Measurements from ENCODE around the gene ATP11A. TPM values are rescaled to one million over a fixed set of nuclear protein-coding genes. Genes with fewer than 3 reads are reported as not detected.

Gene ATP11A
- total RNA-seq, 1 donor from 2014 or later = 109 TPM

DNA sequence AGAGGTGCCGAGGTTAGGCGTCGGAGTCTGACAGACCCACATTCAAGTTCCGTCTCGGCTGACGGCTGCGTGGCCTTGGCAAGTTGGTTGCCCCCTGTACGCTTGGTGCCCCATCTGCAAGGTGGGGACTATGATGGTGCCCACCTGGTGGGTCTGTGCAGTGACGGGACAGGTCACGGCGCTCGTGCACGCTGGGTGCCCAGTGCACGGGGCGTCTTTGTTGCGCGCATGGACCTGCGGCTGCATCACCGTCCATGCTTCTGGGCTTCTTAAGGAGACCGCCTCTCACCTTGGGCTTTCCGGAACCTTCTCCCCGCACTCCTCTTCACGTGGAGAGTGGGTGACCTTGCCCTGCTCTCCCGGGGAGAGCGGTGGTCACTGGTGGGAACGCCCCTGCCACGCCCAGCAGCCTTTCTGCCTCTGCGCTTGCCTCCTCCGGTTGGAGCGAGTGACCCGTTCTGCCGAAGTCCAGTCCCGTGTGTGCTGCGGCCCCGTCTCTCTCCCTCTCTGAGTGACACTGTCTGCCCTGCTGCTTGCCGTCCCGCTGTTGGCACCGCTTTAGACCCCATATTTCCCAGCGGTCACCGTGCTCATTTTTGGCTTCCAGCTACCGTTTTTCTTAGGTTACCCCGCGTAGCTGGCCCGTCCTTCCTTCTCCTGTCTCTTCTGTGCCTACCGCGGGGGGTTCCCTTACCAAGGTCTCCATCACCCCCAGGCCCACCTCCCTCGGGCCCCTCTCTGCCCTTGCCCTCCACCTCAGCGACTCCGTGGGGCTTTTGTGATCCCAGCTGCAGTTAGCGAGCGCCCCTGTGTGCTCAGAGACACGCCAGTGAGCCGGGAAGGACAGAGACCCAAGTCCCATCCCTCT, 6.4 kb downstream of the ATP11A start:
- peaks cover 2% of the 10 kb centered on the region for H3K36me3 Mint-ChIP-seq (ENCODE audit: insufficient read depth)
- no peak for DNase-seq (ENCODE audit: low spot score, unreplicated experiment)
- no peak overlapping the region for H3K4me3 Mint-ChIP-seq (ENCODE audit: low read depth)
- H3K4me1 Mint-ChIP-seq (ENCODE audit: low read depth) = peaks cover 45% of the 10 kb centered on the region
- no peak for TF ChIP-seq CTCF (IDR thresholded peaks at IDR 0.05; ENCODE audit: unreplicated experiment)
- no peaks in the 10 kb centered on the region for H3K9me3 Mint-ChIP-seq (ENCODE audit: low read depth)
- H3K27ac Mint-ChIP-seq = no peak overlapping the region
- H3K27me3 Mint-ChIP-seq = no peaks in the 10 kb centered on the region

- H3K36me3 Mint-ChIP-seq (ENCODE audit: insufficient read depth) = peaks cover 2% of the 10 kb centered on the region
- H3K4me1 Mint-ChIP-seq (ENCODE audit: low read depth) = peaks cover 38% of the 10 kb centered on the region
- no peak overlapping the region for H3K4me3 Mint-ChIP-seq (ENCODE audit: low read depth)
- H3K9me3 Mint-ChIP-seq (ENCODE audit: low read depth) = no peaks in the 10 kb centered on the region
- H3K27me3 Mint-ChIP-seq = no peaks in the 10 kb centered on the region
- TF ChIP-seq CTCF (IDR thresholded peaks at IDR 0.05; ENCODE audit: unreplicated experiment) = no peak
- H3K27ac Mint-ChIP-seq = no peak overlapping the region
- no peak for DNase-seq (ENCODE audit: low spot score, unreplicated experiment)
These were observed 7.1 kb downstream of the ATP11A start for GRCh38 chr13:112696869-112697465.

DNA sequence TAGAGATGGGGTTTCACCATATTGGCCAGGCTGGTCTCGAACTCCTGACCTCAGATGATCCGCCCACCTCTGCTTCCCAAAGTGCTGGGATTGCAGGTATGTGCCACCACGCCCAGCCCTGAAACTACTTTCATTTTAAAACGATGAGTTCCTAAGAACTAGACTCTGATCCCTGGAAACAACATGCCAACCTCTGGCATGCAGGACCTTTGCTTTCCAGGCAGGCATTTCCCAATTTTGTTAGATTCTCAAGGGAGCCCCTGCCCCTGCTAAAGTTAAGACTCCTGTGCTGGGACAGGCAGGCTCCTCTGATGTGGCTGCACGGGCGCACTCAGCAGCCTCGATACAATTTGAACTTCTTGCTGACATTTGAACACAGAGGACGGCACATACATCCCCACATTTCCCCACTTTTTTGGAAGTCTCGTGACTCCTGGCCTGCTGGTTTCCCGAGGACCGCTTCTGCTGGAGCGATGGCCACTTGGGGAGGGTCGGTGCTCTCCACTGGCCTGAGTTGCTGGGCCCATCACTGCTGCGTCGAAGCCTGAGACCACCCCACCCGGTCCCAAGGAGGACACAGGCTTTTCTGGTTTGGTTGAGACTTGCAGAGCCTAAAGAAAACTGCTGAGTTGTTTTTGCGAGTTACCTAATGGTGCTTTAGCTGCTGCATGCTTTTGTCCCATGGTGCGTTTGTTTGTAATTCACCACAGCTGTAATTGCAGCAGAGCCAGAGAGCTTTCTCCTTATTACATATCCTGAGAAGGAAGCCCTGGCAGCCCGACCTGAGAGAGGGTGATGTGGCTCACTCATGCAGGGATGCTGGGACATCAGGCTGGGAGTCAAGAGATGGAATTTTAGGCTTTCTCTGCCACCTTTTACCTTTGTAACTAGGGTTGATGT, 8.2 kb downstream of the ATP11A start:
- no peak overlapping the region for H3K4me3 Mint-ChIP-seq (ENCODE audit: low read depth)
- no peaks in the 10 kb centered on the region for H3K27me3 Mint-ChIP-seq
- H3K4me1 Mint-ChIP-seq (ENCODE audit: low read depth) = peaks cover 33% of the 10 kb centered on the region
- DNase-seq (ENCODE audit: low spot score, unreplicated experiment) = no peak
- no peak for TF ChIP-seq CTCF (IDR thresholded peaks at IDR 0.05; ENCODE audit: unreplicated experiment)
- H3K27ac Mint-ChIP-seq = peak overlapping the region; percentile 80
- H3K9me3 Mint-ChIP-seq (ENCODE audit: low read depth) = no peaks in the 10 kb centered on the region
- peaks cover 5% of the 10 kb centered on the region for H3K36me3 Mint-ChIP-seq (ENCODE audit: insufficient read depth)

DNA sequence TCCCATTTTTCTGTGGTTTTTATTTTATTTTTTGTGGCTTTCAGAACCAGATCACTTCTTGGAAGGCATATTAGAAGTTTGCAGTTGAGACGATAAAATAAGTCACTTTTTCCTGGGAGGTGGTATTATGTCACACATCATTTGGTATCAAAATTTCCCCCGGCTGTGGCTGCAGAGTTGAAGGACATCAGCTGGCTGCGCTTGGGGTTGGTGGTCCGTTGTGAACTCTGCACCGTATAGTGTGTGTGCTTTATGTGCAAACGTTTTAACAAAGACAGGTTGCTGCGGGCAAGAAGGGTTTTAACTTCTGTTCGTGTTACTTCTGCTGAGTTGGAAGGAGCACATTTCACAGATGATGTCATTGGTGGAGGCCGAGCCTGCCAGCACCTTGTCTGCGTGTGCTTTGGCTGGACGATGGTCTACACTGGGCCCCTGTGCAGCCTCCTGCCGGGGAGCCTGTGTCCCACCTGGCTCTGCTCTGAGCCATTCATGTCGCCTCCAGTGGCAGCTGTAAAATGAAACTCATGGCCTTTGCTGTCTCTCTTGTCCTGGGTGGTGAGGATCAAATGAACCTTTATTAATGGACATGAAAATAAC, 9.6 kb downstream of the ATP11A start:
- TF ChIP-seq CTCF (IDR thresholded peaks at IDR 0.05; ENCODE audit: unreplicated experiment) = no peak
- H3K9me3 Mint-ChIP-seq (ENCODE audit: low read depth) = no peaks in the 10 kb centered on the region
- H3K4me1 Mint-ChIP-seq (ENCODE audit: low read depth) = peaks cover 38% of the 10 kb centered on the region
- no peak for DNase-seq (ENCODE audit: low spot score, unreplicated experiment)
- H3K36me3 Mint-ChIP-seq (ENCODE audit: insufficient read depth) = peaks cover 12% of the 10 kb centered on the region
- H3K27ac Mint-ChIP-seq = peak overlapping the region; percentile 65
- H3K4me3 Mint-ChIP-seq (ENCODE audit: low read depth) = no peak overlapping the region
- no peaks in the 10 kb centered on the region for H3K27me3 Mint-ChIP-seq
